GM12878 (cell line): ENCODE results near the gene CBY3. TPM values are rescaled to one million over a fixed set of nuclear protein-coding genes. Genes with fewer than 3 reads are reported as not detected.
"Not testable (repeated sequence)": the region's sequence is repeated elsewhere in the genome, so short reads cannot be mapped to it uniquely, and the experiment has no call there.

Source experiments
- ATAC-seq: fragments of 200-7000 bp; cut with Tn5 transposase; 3 replicates; pipeline ENCODE4 v1.9.1; 2020; ENCODE audit warnings: mild to moderate bottlenecking, moderate library complexity
- BruUV-seq: library from RNA; stranded (reverse); fragments of 400-500 nt; replicated peaks from 2 replicates; lab custom pipeline; 2021; lab: Mats Ljungman, UMichigan
- CTCF ChIA-PET: fragments of 300-600 bp; sonication (Branson Sonifier 250); formaldehyde crosslinking; extraction: SDS; loops from one replicate; lab custom pipeline; 2021; ENCODE audit warnings: inconsistent platforms; lab: Yijun Ruan, JAX
- POLR2A ChIA-PET: fragments of 350-600 bp; formaldehyde crosslinking; extraction: SDS; loops from one replicate; lab custom pipeline; 2021; ENCODE audit warnings: inconsistent platforms; lab: Charles Lee
- RAD21 ChIA-PET: fragments of 300-600 bp; sonication (Branson Sonifier 250); formaldehyde crosslinking; loops from one replicate; lab custom pipeline; 2023; ENCODE audit warnings: antibody characterized with exemption; ENCODE audit not compliant: unreplicated experiment; lab: Charles Lee
- SMC1A ChIA-PET: fragments of 300-600 bp; sonication (Branson Sonifier 250); formaldehyde crosslinking; loops from one replicate; lab custom pipeline; 2023; ENCODE audit not compliant: unreplicated experiment, uncharacterized antibody; lab: Charles Lee
- DNase-seq: peaks from one replicate; pipeline ENCODE4 v3.0.0-alpha.2; 2011; ENCODE audit warnings: low read depth, low spot score
- FAIRE-seq: peaks from 3 replicates; lab custom pipeline; 2011; peaks lifted over from hg19 to GRCh38; lab: Jason Lieb, UNC
- H2AFZ ChIP-seq: 2 replicates; pipeline ENCODE4 v1.6.0; 2011; ENCODE audit warnings: low read depth, low read length, control low read depth; ENCODE audit not compliant: control insufficient read depth
- H3K27ac ChIP-seq: 2 replicates; pipeline ENCODE4 v1.5.1; 2011; ENCODE audit warnings: control low read depth; ENCODE audit not compliant: control insufficient read depth, insufficient read depth
- H3K27me3 ChIP-seq, 2 experiments: replicated peaks in 1 of 2; 2 replicates each; pipeline versions ENCODE4 v1.6.0 to v1.6.1; 2011; ENCODE audit warnings: low read length in 1 of 2; ENCODE audit not compliant: control insufficient read depth in 2 of 2, insufficient read depth in 2 of 2
- H3K36me3 ChIP-seq, 2 experiments: 2 replicates each; pipeline ENCODE4 v1.5.1; 2011; ENCODE audit warnings: low read length in 1 of 2; ENCODE audit not compliant: control insufficient read depth in 2 of 2, insufficient read depth in 2 of 2
- H3K4me1 ChIP-seq: 2 replicates; pipeline ENCODE4 v1.6.1; 2011; ENCODE audit warnings: mild to moderate bottlenecking, low read length, moderate library complexity, mixed read lengths; ENCODE audit not compliant: control insufficient read depth, insufficient read depth
- H3K4me2 ChIP-seq: 2 replicates; pipeline ENCODE4 v1.6.0; 2011; ENCODE audit warnings: control low read depth; ENCODE audit not compliant: control insufficient read depth, insufficient read depth
- H3K4me3 ChIP-seq: fragments of 200-600 bp; sonication (generic); 2 replicates; pipeline ENCODE4 v1.5.1; 2016
- H3K79me2 ChIP-seq: 2 replicates; pipeline ENCODE4 v1.6.0; 2011; ENCODE audit warnings: low read length; ENCODE audit not compliant: control insufficient read depth, insufficient read depth
- H3K9ac ChIP-seq: 2 replicates; pipeline ENCODE4 v1.8.0; 2011; ENCODE audit warnings: low read length, control low read depth, mixed read lengths; ENCODE audit not compliant: control insufficient read depth, insufficient read depth
- H3K9me3 ChIP-seq: replicated peaks from 3 replicates; pipeline ENCODE4 v1.5.1; 2011; ENCODE audit warnings: mild to moderate bottlenecking, low read length; ENCODE audit not compliant: control insufficient read depth, insufficient read depth
- H4K20me1 ChIP-seq: 2 replicates; pipeline ENCODE4 v1.6.0; 2011; ENCODE audit not compliant: control insufficient read depth, insufficient read depth
- WGBS: methylation state at CpG from one replicate; pipeline ENCODE4 v1.1.6; 2016; ENCODE audit warnings: low lambda C conversion rate; ENCODE audit not compliant: insufficient replicate concordance, insufficient coverage; ENCODE audit errors: missing lambda C conversion rate; 5-methylcytosine and 5-hydroxymethylcytosine counted together
- in situ Hi-C: fragments of 300-500 bp; cut with MboI; formaldehyde crosslinking; loops from 9 replicates; pipeline ENCODE4 v1.14.3; 2018; ENCODE audit warnings: mixed read lengths
- intact Hi-C: fragments of 100-400 bp; cut with micrococcal nuclease; formaldehyde crosslinking; loops from one replicate; pipeline ENCODE4 v1.14.2; 2022; ENCODE audit not compliant: unreplicated experiment
- polyA plus RNA-seq, 11 experiments: library from polyadenylated mRNA; depleted of rRNA in 4 of 11; unstranded in 6 of 11; stranded (reverse) in 5 of 11; fragments of >200 nt; fragmentation: Nextera tagmentation in 4 of 11; fragmentation: Illumina TruSeq in 1 of 11; extraction: Ambion mirVana in 4 of 11; extraction: Trizol in 1 of 11; gene quantifications; 1 replicate in 1 of 11; 2 replicates in 10 of 11; pipeline versions ENCODE4 v1.2.1 to v1.2.3, GENCODE V29; 2011 to 2016; ENCODE audit warnings: inconsistent platforms in 2 of 11, missing spikeins in 2 of 11, low read depth in 1 of 11
- total RNA-seq, 4 experiments: library from RNA; depleted of rRNA in 3 of 4; stranded (reverse); fragments of >200 nt in 3 of 4; fragmentation: Illumina TruSeq in 1 of 4; extraction: Trizol in 1 of 4; gene quantifications; 2 replicates each; pipeline versions ENCODE4 v1.2.1 to v1.2.3, GENCODE V29; 2013 to 2021

CBY3 gene
- total and polyA plus RNA-seq, 10 of the 15 experiments (the other 5 are each of a cell fraction or from before 2014, with no cell fraction given), result 0.10 to 1.2 (median 0.47) TPM; not detected in 5

DNA sequence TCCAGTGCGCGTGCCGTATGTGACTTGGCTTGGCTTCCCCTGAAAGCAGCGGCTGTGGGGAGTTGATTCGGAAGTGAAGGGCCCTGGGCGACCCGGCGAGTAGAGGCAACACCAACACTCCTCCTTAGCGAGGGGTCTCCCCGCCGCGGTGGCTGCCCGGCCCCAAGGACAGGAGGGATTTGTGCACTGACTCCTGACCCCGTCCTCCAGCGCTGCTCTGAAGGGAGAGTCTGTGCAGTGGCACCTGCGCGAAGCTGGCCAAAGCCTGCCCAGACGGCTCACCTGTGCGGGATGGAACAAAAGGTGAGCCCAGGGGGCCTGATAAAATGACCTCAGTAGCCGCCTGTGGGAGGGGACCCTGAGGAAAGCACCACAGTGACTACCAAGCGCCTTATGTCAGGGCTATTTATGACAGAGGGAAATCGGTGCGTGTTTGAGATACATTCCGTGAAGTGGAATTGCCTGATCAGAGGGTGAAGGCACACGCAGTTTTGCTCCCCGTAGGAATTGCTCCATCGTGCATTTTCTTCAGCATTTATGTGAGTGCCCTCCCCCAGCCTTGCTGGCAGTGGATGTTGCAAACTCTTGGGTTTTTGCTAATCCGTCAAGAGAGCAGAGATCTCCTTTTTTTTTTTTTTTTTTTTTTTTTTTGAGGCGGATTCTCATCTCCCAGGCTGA is 22.5 kb downstream of the CBY3 start:
- H3K9me3 ChIP-seq, H3K79me2 ChIP-seq, SMC1A ChIA-PET, H3K4me1 ChIP-seq, H3K36me3 ChIP-seq, POLR2A ChIA-PET, intact Hi-C loops, CTCF ChIA-PET, H3K27ac ChIP-seq, H4K20me1 ChIP-seq, in situ Hi-C loops, DNase-seq, FAIRE-seq, H3K27me3 ChIP-seq: not testable (repeated sequence)
- Histone ChIP-seq H3K9ac (peak overlapping the region; percentile 64; the same call in 1 of the 2 replicates), H2AFZ (peak overlapping the region; percentile 81), H3K4me3 (peak overlapping the region; percentile 66; the same call in 1 of the 2 replicates), H3K4me2 (peak overlapping the region; percentile 88)
- ATAC-seq, result peak; percentile 80
- RAD21 ChIA-PET, result interaction anchor here (0.6 to 0.7 kb wide), 2 partner anchors 30 to 92 kb away, joined by 3 to 4 read pairs; no protein-coding TSS in a partner anchor
- BruUV-seq, result TSS peak; percentile 97
- 28% methylated on average over 9 of the region's 29 CpGs for WGBS

DNA sequence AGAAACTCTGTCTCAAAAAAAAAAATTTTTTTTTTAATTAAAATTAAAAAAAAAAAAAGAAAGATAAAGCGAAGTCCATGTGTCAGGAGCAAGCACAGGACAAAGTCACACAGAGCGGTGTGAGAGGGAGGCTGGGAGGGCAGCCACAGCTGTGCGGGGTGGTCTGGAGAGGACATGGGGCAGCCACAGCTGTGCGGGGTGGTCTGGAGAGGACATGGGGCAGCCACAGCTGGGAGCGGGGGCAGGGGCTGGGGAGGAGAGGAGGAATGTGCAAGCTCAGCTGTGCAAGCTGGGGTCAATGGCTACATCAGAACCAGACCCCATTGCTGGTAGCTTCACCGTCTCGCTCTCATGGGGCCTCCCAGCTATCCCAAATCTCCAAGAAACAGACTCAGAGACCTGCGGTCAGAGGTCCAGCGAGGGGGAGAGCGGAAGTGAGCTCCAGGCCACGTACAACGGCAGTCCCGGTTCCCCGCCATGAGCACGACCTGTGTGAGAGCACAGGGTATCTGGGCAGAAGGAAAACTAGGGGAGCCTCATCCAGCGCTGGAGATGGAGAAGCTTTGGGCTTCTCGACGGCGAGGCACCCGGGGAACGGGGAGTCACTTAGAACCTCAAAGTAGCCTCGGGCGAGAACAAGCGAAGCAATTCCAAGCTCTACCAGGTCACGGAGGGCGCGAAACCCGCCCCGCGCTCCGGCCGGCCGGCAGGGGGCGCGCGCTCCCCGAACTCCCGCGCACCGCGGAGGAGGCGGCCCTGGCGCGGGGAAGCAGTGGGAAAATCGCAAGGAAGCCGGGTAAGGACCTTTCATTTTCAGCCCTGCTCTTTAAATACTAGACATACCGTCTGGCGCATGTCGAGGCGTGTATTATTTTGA is 23.3 kb downstream of the CBY3 start:
- CTCF ChIA-PET, H3K79me2 ChIP-seq, RAD21 ChIA-PET, H4K20me1 ChIP-seq, H3K27ac ChIP-seq, intact Hi-C loops, POLR2A ChIA-PET, SMC1A ChIA-PET, H3K9me3 ChIP-seq, H3K36me3 ChIP-seq, H3K4me2 ChIP-seq, DNase-seq, H3K27me3 ChIP-seq, H3K4me3 ChIP-seq, in situ Hi-C loops, H3K4me1 ChIP-seq, BruUV-seq, H3K9ac ChIP-seq: not testable (repeated sequence)
- 0 out of 2 replicates have a peak overlapping the region, but pooled peaks have one; percentile 47 for H2AFZ ChIP-seq
- FAIRE-seq (peak; percentile 99), ATAC-seq (peak; percentile 97)
- WGBS, result 2% methylated on average over 12 of the region's 50 CpGs
